ENCODE data around the gene TTLL12.

Gene TTLL12

DNA sequence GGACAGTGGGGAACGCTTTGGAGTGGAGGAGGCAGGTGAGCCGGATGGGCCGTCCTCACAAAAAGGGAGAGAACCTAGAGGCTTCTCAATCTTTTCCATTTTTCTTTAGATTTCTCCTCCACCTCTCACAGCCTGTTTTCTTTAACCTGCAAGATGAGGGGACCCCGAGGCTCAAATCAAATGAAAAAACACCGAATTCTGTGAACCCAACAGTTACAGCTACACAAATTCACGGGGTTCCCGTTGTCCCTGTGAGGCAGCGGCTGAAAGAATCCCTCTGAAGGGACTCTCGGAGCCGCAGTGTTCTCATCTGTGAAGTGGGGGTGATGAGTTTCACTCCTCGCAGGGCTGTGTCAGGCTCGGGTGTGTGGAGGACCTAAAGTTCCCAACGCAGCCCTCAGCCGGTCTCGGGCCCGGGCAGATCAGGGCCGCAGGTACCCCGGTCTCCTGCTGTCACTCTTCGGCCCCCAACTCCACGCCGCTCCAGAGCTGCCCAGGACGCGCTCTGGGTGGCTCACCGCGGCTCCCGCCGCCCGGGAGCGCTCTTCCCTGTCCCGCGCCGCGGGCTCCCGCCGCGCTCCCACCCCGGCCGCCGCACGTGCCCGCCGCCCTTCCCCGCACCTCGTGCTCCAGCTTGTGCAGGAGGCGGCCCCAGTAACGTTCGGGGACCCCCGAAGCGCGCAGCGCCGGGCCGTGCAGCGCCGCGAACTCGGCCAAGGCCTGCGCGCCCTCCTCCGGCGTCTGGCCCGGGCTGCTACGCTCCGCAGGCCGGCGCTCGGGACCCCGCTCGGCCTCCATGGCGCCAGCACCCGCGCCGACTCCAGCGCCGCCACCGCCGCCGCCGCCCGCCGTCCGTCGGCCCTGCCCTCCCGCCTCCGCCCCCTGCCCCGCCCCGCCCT, at the start of gene TTLL12:
Gene TTLL12, minus strand, starts transcription at position 863 of the 899 bp plus-strand sequence. Its CDS starts 65 bp downstream, at position 798.
- peak within 1 kb of the TSS; percentile 81 for H3K4me3 ChIP-seq (ENCODE audit: low read length)
- no peak for TF ChIP-seq ZNF274 (IDR thresholded peaks at IDR 0.05; ENCODE audit: low read depth, low read length)

DNA sequence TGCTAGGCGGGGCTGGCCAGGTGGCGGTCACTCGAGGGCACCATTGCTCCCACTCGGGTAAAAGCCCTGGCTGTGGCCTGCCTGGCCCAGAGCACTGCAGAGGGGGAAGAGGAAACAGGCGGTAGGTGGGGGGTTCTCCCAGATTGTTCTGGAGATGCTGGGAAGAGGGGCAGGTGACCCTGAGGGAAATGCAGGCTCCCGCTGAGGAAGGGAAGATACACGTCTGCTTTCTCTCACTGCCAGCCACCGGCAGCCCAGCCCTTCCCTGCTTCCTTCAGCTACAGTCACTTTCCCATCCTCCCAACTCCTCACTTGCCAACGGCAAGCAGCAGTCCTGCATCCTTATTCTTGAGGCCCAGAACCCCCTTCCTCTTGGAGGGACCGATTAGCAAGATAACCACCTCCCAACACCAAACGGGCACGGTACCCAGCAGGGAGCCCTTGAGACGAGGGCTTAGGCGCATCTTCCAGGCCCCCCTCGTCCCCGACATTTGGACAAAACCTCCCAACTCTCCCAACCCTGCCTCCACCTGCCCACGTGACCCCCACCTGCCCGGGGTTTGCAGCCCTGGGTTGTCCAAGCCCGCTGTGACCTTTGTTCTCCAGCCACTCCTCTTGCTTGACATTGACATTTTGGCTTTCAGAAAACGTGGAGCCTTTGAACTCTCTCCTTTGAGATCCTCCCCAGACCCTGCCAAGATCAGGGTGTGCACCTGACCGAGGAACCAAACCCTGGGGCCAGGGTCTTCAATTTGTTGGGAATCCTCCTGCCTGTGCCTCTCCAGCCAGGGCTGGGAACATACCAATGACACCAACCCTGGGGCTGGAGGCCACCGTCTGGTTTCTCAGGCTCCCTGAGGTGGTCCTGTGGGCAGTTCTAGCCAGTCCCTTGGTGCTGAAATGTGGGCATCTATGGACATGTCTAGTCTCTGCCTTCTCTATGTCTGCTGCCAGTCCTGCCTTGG, 48.8 kb upstream of the TTLL12 start:
- TF ChIP-seq ZNF274 (IDR thresholded peaks at IDR 0.05; ENCODE audit: low read depth, low read length) = no peak
- no peak overlapping the region for H3K4me3 ChIP-seq (ENCODE audit: low read length)

DNA sequence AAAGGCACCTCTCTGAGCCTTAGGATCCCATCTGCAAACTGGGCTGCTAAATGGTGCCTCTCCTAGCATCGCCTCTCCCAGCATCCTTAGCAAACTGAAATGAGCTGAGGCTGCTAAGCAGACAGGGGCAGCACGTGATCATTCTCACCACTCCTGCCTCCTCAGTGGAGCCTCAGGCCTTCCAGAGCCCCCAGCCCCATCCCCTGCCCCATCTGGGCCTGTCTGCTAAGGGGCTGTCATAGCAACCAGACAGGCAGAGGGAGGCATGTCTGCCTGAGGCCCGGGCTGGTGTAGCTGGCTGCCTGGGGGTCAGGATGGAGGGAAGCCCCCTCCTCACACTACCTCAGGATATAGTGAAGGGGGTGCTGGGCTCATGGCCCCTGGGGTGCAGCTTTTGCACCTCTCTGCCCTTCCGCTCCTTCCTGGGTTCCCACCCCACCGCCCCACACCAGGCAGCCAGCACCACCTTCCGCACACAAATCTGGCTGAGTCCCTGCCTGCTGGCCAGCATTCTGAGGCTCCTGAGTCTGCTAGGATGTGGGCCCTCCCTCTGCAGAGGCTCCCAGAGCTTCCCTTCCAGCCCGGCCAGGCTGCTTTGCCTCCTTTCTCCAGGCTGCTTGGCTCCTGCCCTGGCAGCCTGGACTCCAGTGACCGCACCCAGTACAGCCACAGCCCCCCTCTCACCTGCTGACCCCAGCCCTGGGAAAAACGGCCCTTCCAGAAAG, 47.5 kb upstream of the TTLL12 start:
- TF ChIP-seq ZNF274 (IDR thresholded peaks at IDR 0.05; ENCODE audit: low read depth, low read length) = no peak
- H3K4me3 ChIP-seq (ENCODE audit: low read length) = no peak overlapping the region

GRCh38 chr22:43233529-43233928, 46.6 kb upstream of the TTLL12 start:
- no peak overlapping the region for H3K4me3 ChIP-seq (ENCODE audit: low read length)
- no peak for TF ChIP-seq ZNF274 (IDR thresholded peaks at IDR 0.05; ENCODE audit: low read depth, low read length)

- no peak overlapping the region for H3K4me3 ChIP-seq (ENCODE audit: low read length)
- TF ChIP-seq ZNF274 (IDR thresholded peaks at IDR 0.05; ENCODE audit: low read depth, low read length) = no peak
These were observed 45.5 kb upstream of the TTLL12 start for GRCh38 chr22:43232445-43232844.

- TF ChIP-seq ZNF274 (IDR thresholded peaks at IDR 0.05; ENCODE audit: low read depth, low read length) = no peak
- no peak overlapping the region for H3K4me3 ChIP-seq (ENCODE audit: low read length)
These were observed 44.7 kb upstream of the TTLL12 start for GRCh38 chr22:43231724-43232034.

- no peak overlapping the region for H3K4me3 ChIP-seq (ENCODE audit: low read length)
- no peak for TF ChIP-seq ZNF274 (IDR thresholded peaks at IDR 0.05; ENCODE audit: low read depth, low read length)
These were observed 44.2 kb upstream of the TTLL12 start for GRCh38 chr22:43230971-43231723.

DNA sequence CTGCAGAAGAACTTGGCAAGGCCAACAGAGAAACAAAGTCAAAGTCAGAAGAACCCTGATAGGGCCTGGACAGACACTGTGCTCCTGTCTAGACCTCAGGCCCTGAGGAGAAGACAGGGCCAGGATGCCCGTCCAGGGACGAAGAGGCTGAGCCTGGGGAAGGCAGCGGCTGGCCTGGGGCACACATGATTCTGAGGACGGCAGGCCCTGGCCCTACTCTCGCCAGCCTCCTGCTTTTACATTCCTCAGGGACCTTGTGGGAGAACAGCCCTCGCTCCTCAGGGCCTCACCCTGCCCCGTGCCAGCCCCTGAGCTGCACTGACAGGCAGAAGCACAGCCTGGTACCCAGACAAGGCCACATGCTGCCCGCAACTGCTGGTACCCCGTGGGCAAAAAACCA, 43.6 kb upstream of the TTLL12 start:
- H3K4me3 ChIP-seq (ENCODE audit: low read length) = no peak overlapping the region
- no peak for TF ChIP-seq ZNF274 (IDR thresholded peaks at IDR 0.05; ENCODE audit: low read depth, low read length)

GRCh38 chr22:43228863-43229262, 41.9 kb upstream of the TTLL12 start:
- no peak for TF ChIP-seq ZNF274 (IDR thresholded peaks at IDR 0.05; ENCODE audit: low read depth, low read length)
- no peak overlapping the region for H3K4me3 ChIP-seq (ENCODE audit: low read length)

DNA sequence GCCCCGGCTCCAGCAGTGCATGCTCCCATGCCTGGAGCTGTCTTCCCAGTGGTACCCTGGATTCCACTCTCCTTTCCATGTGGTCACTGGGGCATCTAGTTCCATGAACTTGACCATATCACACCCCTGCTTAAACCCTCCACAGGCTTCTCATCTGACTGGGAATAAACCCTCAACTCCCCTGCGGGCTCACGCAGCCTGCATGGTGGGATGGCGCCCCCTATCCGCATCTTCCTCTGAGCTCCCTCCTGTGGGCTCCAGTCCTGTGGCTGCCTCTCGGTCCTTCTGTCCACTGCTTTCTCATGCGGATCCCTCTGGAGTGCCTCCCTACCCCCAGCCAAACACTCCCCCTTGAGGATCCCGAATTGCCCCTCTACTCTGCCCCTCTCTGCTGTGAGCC, 41.4 kb upstream of the TTLL12 start:
- no peak for TF ChIP-seq ZNF274 (IDR thresholded peaks at IDR 0.05; ENCODE audit: low read depth, low read length)
- H3K4me3 ChIP-seq (ENCODE audit: low read length) = no peak overlapping the region

GRCh38 chr22:43227239-43227630, 40.3 kb upstream of the TTLL12 start:
- no peak overlapping the region for H3K4me3 ChIP-seq (ENCODE audit: low read length)
- TF ChIP-seq ZNF274 (IDR thresholded peaks at IDR 0.05; ENCODE audit: low read depth, low read length) = no peak

DNA sequence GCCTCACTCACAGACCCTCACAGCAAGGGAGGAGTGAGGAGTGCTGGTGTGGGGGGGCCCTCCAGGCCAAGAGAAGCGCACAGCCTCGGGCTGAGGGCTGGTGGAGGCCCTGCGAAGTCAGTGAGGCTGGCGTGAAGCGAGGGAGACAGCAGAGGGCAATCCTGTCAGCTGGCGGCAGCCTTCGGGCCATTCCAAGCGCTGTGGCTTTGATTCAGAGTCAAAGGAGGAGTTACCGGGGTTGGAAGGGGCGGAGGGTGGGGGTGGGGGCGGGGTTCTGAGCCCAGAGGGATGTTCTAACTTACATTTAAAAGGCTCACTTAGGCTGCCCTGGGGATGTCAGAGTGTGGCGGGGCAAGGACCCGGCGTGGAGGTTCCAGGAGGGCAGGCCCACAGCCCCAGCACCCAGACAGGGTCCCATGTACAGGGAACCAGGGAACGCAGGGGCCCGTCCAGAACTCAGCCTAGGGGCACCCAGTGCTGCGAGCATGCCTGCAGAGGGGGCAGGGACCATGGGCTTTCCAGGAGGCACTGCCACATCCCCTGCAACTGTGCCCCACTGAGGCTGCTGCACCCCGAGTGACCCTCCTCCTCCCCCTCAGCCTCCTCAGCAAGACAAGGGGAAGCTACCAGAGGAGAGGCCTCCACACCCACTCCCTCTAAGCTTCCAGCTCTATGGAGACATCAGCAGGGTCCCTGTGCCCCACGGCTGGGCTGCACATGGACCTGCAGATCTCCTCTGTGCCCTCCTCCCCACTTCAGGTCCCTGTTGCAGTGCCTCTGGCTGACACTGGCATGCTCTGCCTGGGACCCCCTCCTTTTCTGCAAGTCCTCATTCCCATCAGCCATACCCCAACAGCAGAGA, 39.7 kb upstream of the TTLL12 start:
- H3K4me3 ChIP-seq (ENCODE audit: low read length) = no peak overlapping the region
- TF ChIP-seq ZNF274 (IDR thresholded peaks at IDR 0.05; ENCODE audit: low read depth, low read length) = no peak

DNA sequence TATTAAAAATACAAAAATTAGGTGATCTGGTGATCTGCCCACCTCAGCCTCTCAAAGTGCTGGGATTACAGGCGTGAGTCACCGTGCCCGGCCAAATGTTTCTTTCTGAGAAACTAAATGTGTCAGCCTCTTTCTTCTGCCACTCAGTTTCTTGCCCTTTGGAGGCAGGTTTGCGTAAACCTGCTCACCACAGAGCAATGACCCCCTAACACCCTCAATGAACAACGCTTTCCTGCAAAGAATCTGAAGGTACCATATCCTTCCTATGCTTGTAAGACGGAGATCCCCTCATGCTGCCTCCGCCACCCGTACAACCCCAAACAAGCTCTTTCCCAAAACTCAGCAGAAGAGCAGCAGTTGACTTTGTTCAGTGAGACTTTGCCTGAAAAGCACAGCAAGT, 38.7 kb upstream of the TTLL12 start:
- no peak overlapping the region for H3K4me3 ChIP-seq (ENCODE audit: low read length)
- no peak for TF ChIP-seq ZNF274 (IDR thresholded peaks at IDR 0.05; ENCODE audit: low read depth, low read length)

All from GM08714 (cell line).